HEK293 (cell line): ENCODE measurements around the gene MAP3K12.
A peak's percentile ranks its signal among the peaks of the same experiment; 100 is the strongest.

Experiments
- CTCF ChIA-PET: fragments of 350-600 bp; formaldehyde crosslinking; extraction: SDS; loops from one replicate; lab custom pipeline; 2021; ENCODE audit warnings: antibody characterized with exemption; lab: Yijun Ruan, JAX
- POLR2A ChIA-PET: fragments of 300-600 bp; formaldehyde crosslinking; extraction: SDS; loops from one replicate; lab custom pipeline; 2020; ENCODE audit warnings: antibody characterized with exemption, inconsistent platforms; lab: Yijun Ruan, JAX
- H3K27ac ChIP-seq: fragments of 200-500 bp; sonication (Bioruptor generic); 2 replicates; pipeline ENCODE4 v1.5.1; 2014; ENCODE audit warnings: low read depth, low read length, control low read depth, inconsistent platforms; ENCODE audit errors: extremely low read depth
- H3K36me3 ChIP-seq, 2 experiments: fragments of 200-500 bp in 1 of 2; sonication (Bioruptor generic) in 1 of 2; 1 replicate in 1 of 2; 2 replicates in 1 of 2; pipeline ENCODE4 v1.5.1; 2014 to 2017; ENCODE audit warnings: inconsistent platforms in 2 of 2, low read length in 2 of 2; ENCODE audit not compliant: control insufficient read depth in 2 of 2, insufficient read depth in 1 of 2
- H3K4me1 ChIP-seq: fragments of 200-500 bp; sonication (Bioruptor generic); 2 replicates; pipeline ENCODE4 v1.5.1; 2014; ENCODE audit warnings: mild to moderate bottlenecking, low read length, inconsistent platforms; ENCODE audit not compliant: control insufficient read depth, insufficient read depth
- H3K4me3 ChIP-seq: 2 replicates; pipeline ENCODE4 v1.5.1; 2011; ENCODE audit warnings: low read depth, mild to moderate bottlenecking, control low read depth, low read length, moderate library complexity
- H3K9me3 ChIP-seq: fragments of 200-500 bp; sonication (Bioruptor generic); 2 replicates; pipeline ENCODE4 v1.5.1; 2014; ENCODE audit warnings: low read depth, low read length, inconsistent platforms; ENCODE audit not compliant: control insufficient read depth, insufficient read depth
- GLIS2 ChIP-seq: fragments of 450-650 bp; formaldehyde crosslinking; IDR thresholded peaks from 2 replicates; pipeline ENCODE4 v1.5.1; 2016; ENCODE audit warnings: missing biosample characterization, missing genetic modification characterization
- HOXA7 ChIP-seq: sonication (generic); formaldehyde crosslinking; IDR thresholded peaks from 2 replicates; pipeline ENCODE4 v1.8.1; 2022; ENCODE audit warnings: missing genetic modification reagents, borderline replicate concordance
- HOXD13 ChIP-seq: sonication (generic); formaldehyde crosslinking; IDR thresholded peaks from 2 replicates; pipeline ENCODE4 v1.8.0; 2022; ENCODE audit warnings: missing genetic modification reagents, borderline replicate concordance
- SCRT2 ChIP-seq: fragments of 450-650 bp; formaldehyde crosslinking; IDR thresholded peaks from 2 replicates; pipeline ENCODE4 v1.5.1; 2016; ENCODE audit warnings: missing biosample characterization, missing genetic modification characterization
- ZFHX2 ChIP-seq: fragments of 450-650 bp; formaldehyde crosslinking; conservative IDR thresholded peaks from 2 replicates; pipeline ENCODE4 v1.5.1; 2016; ENCODE audit warnings: missing biosample characterization, missing genetic modification characterization
- ZNF121 ChIP-seq: fragments of 450-650 bp; formaldehyde crosslinking; IDR thresholded peaks from 2 replicates; pipeline ENCODE4 v1.5.1; 2016; ENCODE audit warnings: missing biosample characterization, missing genetic modification characterization
- ZNF16 ChIP-seq: fragments of 450-650 bp; formaldehyde crosslinking; IDR thresholded peaks from 2 replicates; pipeline ENCODE4 v1.5.1; 2016; ENCODE audit warnings: low read depth, missing biosample characterization, missing genetic modification characterization
- ZNF174 ChIP-seq: fragments of 450-650 bp; formaldehyde crosslinking; IDR thresholded peaks from 2 replicates; pipeline ENCODE4 v1.5.0; 2017; ENCODE audit warnings: missing biosample characterization, mild to moderate bottlenecking, missing genetic modification characterization
- ZNF280D ChIP-seq: fragments of 450-650 bp; formaldehyde crosslinking; IDR thresholded peaks from 2 replicates; pipeline ENCODE4 v1.5.1; 2016; ENCODE audit warnings: missing biosample characterization, missing genetic modification characterization
- ZNF518A ChIP-seq: fragments of 450-650 bp; formaldehyde crosslinking; conservative IDR thresholded peaks from 2 replicates; pipeline ENCODE4 v1.5.1; 2016; ENCODE audit warnings: low read depth, missing biosample characterization, missing genetic modification characterization
- ZNF658 ChIP-seq: fragments of 450-650 bp; formaldehyde crosslinking; IDR thresholded peaks from 2 replicates; pipeline ENCODE4; 2016; ENCODE audit warnings: missing biosample characterization, missing genetic modification characterization
- ZNF704 ChIP-seq: fragments of 450-650 bp; formaldehyde crosslinking; IDR thresholded peaks from 2 replicates; pipeline ENCODE4 v1.5.1; 2016; ENCODE audit warnings: missing biosample characterization, missing genetic modification characterization
- TF ChIP-seq, protein P1 (sequence below): fragments of 450-650 bp; formaldehyde crosslinking; IDR thresholded peaks from 2 replicates; pipeline ENCODE4 v1.5.1; 2016; ENCODE audit warnings: missing biosample characterization, missing genetic modification characterization

Gene MAP3K12

DNA sequence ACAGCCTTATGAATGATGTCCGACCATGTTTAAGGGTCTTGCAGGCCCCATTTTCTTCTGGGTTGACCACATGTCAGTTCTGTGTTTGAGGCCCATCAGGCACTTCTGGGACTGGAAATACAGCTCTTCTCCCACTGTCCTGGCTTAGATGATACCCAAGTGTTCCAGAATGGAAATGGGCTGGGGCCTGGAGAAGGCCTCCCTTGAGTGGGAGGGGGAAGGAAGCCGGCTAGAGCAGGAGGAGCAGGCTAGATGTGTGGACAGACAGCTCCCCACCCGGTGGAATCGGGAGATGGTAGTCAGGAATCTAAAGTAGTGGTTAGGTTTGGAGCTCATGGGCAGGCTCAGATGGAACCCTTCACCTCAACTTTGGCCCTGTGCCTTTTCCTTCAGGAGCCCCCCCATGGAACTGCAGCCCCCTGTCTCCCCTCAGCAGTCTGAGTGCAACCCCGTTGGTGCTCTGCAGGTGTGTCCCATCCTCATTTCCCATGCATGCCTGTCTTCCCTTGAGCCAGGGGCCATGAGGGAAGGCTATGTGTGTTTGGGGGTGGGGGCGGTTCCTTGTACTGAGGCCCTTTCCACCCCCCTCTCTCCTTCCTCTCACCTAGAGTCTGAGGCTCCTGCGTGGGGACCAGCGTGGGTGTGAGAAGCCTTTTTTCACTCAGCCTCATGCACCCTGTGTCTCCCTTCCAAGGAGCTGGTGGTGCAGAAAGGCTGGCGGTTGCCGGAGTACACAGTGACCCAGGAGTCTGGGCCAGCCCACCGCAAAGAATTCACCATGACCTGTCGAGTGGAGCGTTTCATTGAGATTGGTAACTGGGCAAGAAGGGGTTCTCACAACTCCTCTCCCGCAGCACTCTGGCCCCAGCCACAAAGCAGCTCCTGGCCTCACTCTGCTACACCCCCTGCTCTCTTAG, 5.0 kb upstream of the MAP3K12 start:
- ChIA-PET POLR2A (no interaction called here), CTCF (interaction anchor here (0.6 to 2.0 kb wide), 7 partner anchors 22 to 183 kb away, joined by 3 to 8 read pairs (median 4); partner anchors contain the start of gene AAAS)
- peaks cover 0 to 47% of the 10 kb centered on the region in 2 experiments; a peak in 1 of 3 replicates for H3K36me3 ChIP-seq
- H3K4me1 ChIP-seq = peaks cover 10% of the 10 kb centered on the region
- no peak overlapping the region for H3K27ac ChIP-seq
- TF ChIP-seq ZFHX2 (tag by site-specific recombination) = peak; percentile 44
- no peak for TF ChIP-seq ZNF121 (tag by site-specific recombination)
- TF ChIP-seq SCRT2 (tag by site-specific recombination) = no peak
- no peak for TF ChIP-seq HOXA7
- H3K9me3 ChIP-seq = no peaks in the 10 kb centered on the region
- no peak overlapping the region for H3K4me3 ChIP-seq

- H3K9me3 ChIP-seq = no peaks in the 10 kb centered on the region
- H3K4me1 ChIP-seq = peaks cover 10% of the 10 kb centered on the region
- H3K27ac ChIP-seq = no peak overlapping the region
- no peak for TF ChIP-seq GLIS2 (tag by site-specific recombination)
- H3K4me3 ChIP-seq = no peak overlapping the region
- POLR2A ChIA-PET = interaction anchor here (0.7 to 1.1 kb wide), 2 partner anchors 31 to 182 kb away, joined by 3 to 5 read pairs; partner anchors contain the start of gene AAAS
- peaks cover 0 to 47% of the 10 kb centered on the region in 2 experiments; a peak in 1 of 3 replicates for H3K36me3 ChIP-seq
- CTCF ChIA-PET = interaction anchor here (0.6 to 2.0 kb wide), 6 partner anchors 21 to 182 kb away, joined by 3 to 8 read pairs (median 4); partner anchors contain the start of gene AAAS
These were observed 3.9 kb upstream of the MAP3K12 start for GRCh38 chr12:53502983-53503728.

GRCh38 chr12:53502331-53502730, 3.1 kb upstream of the MAP3K12 start:
- ChIA-PET CTCF (no interaction called here), POLR2A (interaction anchor here (0.7 to 1.1 kb wide), 2 partner anchors 30 to 181 kb away, joined by 3 to 5 read pairs; partner anchors contain the start of gene AAAS)
- H3K27ac ChIP-seq = peak overlapping the region; percentile 94
- TF ChIP-seq ZNF518A (no peak), ZNF174 (tag by site-specific recombination) (no peak), ZNF16 (tag by site-specific recombination) (no peak), ZNF280D (tag by site-specific recombination) (no peak), ZNF704 (tag by site-specific recombination) (no peak), HOXD13 (CRISPR knock-in tag) (no peak), ZNF121 (tag by site-specific recombination) (no peak), ZNF658 (tag by site-specific recombination) (no peak)
- TF ChIP-seq, protein P1, sequence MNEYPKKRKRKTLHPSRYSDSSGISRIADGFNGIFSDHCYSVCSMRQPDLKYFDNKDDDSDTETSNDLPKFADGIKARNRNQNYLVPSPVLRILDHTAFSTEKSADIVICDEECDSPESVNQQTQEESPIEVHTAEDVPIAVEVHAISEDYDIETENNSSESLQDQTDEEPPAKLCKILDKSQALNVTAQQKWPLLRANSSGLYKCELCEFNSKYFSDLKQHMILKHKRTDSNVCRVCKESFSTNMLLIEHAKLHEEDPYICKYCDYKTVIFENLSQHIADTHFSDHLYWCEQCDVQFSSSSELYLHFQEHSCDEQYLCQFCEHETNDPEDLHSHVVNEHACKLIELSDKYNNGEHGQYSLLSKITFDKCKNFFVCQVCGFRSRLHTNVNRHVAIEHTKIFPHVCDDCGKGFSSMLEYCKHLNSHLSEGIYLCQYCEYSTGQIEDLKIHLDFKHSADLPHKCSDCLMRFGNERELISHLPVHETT = no peak

More at GRCh38 chr12:53502331-53502730, 3.1 kb upstream of the MAP3K12 start:
- Histone ChIP-seq H3K4me1 (peaks cover 10% of the 10 kb centered on the region), H3K9me3 (no peaks in the 10 kb centered on the region), H3K4me3 (no peak overlapping the region), H3K36me3 (peaks cover 0 to 46% of the 10 kb centered on the region in 2 experiments; a peak in 1 of 3 replicates)
